HG03196 (cell line): ENCODE results near the gene CCDC116.
"Not testable (repeated sequence)": the region's sequence is repeated elsewhere in the genome, so short reads cannot be mapped to it uniquely, and the experiment has no call there.

Source experiments
- ATAC-seq: cut with Tn5 transposase; IDR thresholded peaks from one replicate; pipeline ENCODE4 v1.9.1; 2021; ENCODE audit not compliant: unreplicated experiment

The CCDC116 gene, protein sequence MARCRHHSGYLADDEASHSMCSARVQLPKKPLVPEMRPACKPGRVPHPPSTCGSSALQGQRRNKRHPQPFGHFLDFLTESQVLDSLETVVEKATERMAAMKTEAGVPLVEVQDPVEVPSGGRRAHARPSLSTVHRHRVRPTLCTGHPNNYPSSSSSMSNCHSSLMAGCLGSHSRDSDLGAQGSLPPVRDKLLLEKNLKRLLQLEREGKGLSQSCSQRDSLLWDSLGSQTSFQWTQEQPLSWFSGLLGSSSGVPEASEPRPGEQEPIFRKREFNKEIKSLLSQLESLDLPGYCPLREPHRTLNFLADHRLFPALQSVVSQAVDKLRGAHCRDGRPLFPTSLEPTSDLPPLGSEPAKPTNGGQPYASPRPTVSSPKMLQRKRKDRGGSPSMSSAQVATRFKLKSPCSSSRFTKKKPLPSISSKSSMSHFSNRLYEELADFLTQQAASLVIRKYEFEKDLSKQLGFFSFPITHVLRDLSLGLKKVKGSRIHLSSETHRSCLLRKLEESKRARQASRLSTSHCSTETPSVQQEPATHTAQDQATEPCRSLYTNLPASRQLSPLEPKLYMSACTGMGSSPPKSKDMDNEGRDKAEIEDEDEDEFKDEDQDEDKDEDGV

GRCh38 chr22:21632237-21632895 is at the start of gene CCDC116:
TSS of gene CCDC116 (plus strand) at chr22:21632760. CDS start at chr22:21633182, 422 bp downstream.
- ATAC-seq: no peak

DNA sequence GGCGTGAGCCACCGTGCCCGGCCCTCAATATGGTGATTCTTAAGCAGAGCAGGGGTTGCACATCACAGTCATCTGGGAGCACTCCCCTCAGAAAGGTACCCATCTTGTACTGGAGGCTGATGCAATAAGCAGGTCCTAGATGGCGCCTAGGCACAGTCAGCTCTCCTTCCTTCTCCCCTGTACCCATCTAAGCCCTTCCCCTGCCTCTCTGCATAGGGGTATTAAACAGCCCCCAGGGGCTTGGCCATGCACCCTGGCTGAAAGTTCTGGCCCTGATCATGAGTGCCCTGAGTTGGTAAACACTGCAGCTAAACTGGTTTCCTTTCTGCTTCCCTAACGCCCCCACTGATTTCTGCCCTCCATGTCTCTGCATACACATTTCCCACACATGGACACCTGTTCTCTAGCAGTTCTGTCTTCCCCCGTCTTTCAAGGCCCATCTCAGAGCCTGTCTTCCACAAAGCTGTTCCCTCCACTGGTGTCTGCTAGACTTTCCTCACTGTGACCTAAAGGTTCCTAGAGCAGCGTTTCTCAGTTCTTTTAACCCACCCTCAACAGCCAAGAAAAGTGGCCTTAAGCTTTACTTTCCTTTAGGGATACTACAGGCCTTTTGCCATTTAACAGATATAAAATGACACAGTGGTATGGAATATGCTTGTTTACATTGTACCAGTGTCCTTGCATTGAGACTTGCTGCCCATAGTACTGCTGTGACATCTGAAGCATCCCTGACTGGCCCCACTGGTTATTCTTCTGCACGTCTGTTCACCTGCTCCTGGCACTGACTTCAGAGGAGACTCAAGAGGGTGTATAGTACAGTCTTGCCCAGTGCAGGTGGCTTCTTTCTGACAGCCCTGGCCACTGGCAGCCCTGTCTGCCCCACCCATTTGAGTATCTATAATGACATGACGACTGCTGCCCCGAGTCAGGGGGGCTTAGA is 49.5 kb upstream of the CCDC116 start:
- ATAC-seq: no peak

- ATAC-seq: no peak
These were observed 47.2 kb upstream of the CCDC116 start for GRCh38 chr22:21585389-21585788.

DNA sequence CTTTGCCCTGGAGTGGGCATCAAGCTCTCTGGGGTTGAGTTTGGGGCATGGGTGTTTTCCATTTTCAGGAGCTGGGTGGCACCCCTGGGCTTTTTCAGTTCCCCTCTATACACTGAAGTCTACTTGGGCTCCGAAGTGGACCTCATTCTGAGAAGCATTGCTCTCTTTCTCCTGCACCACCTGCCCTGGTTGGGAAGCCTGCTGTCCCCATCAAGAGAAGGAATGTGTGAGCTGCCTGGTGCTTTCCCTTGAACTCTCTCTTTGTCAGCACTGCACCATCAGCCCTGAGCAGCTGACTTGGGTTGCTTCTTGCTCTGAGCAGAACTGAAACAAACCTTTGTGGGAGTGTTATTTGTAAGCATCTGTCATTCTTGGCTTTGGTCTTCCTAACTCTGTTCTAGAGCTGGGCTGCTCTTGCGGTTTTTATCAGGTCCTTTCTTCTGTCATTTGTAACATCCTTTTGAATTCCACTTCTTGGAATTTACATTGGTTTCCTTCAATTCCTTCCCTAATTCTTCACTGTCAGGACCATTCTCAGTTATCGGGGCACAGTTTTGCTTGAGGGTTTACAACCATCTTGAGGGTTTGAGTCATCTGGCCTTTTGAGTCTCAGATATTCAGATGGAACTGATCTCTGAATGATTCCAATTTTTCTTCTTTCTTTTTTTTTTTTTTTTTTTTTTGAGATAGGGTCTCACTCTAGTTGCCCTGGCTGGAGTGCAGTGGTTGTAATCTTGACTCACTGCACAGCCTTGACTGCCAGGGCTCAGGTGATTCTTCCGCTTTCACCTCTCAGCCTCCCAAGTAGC is 44.6 kb upstream of the CCDC116 start:
- ATAC-seq: peak; percentile 77

DNA sequence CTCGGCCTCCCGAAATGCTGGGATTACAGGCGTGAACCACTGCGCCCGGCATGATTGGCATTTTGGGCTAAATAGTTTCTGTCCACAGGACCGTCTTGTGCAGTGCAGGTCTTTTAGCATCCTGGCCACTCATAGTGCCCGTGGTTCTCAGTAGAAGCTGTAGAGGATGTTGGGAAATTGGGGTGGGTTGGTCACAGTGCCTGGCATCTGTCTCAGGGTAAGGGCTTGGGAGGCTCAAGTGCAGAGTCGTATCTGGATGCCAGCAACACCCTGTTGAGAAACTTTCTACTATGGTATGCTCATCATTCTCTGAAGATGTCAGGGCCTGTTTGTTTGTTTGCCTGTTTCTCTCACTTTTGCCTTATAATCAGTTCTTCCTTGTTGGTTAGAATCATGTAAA is 43.2 kb upstream of the CCDC116 start:
- no peak for ATAC-seq

DNA sequence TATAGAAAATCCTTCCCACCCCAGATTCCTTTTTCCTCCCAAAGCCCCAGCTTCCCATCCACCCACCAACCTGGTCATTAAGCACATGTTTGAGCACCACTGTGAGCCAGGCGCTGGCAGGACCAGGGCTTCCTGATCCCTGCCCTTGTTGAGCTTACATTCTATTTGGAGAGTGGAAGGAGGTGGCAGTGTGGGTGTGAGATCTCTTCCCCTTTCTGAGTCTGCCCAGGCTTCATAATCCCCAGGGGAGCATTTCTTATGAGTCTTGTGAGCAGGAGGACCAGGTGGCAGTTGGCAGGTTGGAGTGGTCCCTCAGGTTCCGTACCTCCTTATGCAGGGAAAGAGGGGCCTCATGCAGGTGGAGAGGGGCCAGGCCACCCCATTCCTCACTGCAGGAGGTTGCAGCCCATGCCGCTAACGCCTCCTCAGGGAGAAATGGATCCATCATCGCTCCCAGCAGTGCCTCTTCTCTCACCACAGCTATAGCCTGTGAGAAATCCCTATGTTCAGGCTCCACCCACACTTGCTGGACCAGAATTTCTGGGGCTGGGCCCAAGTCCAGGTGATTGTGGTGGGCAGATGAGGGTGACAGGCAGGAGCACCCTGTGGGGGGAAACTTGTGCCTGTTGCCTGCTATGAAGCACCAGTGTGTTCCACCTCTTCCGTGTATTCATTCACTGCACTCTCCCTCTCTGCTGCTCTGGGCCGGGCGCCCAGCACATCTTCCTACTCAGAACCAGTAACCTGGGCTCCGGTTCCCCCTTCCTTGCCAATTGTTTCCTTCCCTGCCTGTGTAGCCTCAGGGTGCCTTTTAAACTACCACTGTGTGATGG is 41.5 kb upstream of the CCDC116 start:
- no peak for ATAC-seq

DNA sequence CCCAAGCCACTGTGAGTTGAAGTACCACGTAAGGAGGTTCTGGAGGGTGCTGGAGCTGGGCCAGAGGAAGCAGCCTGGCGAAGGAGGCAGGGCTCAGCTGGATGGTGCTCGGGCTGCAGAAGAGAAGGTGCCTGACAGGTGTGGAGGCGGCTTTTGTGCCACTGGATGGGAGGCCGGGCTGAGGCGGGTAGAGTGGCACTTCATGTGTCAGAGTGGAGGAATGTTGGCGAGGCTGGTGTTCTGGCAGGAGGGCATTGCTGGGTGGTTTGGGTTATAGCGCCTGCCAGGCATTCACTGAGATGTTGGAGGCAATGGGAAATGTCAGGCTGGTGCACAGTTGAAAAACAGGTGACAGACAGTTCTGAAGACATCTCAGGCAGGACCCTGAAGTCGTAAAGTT is 40.9 kb upstream of the CCDC116 start:
- ATAC-seq: no peak

GRCh38 chr22:21592422-21592821 is 40.1 kb upstream of the CCDC116 start:
- no peak for ATAC-seq

DNA sequence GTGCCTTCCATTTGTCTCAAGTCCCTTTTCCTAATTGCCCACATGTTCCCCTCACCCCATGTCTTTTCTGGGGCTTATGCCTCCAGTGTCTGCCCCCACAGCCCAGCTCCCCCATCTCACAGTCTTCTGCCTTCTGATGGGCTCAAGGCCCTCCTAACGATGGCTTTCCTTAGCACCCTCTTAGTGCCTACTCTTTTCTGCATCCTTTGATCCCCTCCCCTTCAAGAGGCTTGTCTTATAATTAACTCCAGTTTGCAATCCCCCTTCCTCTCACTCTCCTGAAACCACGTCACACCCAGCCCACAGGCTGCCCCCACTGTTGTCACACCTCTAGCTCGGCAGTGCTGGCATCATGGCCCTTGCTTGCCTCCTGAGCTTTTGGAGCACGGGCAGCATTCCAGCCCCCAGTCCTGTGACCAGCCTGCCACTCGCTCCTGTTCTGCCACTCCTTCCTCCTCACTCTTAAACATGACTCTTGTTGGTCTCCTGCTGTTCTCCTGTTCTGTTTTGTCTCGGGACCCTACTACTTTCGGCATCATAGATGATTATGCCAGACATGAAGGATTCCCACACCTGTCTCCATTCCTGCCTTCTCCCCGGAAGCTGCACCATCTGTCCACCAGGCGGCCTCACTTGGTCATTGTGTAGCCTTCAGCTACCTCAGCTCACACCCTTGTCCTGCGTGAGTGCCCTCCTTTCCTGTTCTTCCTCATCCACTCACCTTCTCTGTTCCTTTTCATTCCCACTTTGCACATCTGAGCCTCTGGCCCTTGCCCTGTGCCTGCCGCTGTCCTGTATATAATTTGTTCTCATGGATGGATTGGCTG is 38.9 kb upstream of the CCDC116 start:
- ATAC-seq: no peak

- no peak for ATAC-seq
These were observed 37.6 kb upstream of the CCDC116 start for GRCh38 chr22:21594865-21595452.

DNA sequence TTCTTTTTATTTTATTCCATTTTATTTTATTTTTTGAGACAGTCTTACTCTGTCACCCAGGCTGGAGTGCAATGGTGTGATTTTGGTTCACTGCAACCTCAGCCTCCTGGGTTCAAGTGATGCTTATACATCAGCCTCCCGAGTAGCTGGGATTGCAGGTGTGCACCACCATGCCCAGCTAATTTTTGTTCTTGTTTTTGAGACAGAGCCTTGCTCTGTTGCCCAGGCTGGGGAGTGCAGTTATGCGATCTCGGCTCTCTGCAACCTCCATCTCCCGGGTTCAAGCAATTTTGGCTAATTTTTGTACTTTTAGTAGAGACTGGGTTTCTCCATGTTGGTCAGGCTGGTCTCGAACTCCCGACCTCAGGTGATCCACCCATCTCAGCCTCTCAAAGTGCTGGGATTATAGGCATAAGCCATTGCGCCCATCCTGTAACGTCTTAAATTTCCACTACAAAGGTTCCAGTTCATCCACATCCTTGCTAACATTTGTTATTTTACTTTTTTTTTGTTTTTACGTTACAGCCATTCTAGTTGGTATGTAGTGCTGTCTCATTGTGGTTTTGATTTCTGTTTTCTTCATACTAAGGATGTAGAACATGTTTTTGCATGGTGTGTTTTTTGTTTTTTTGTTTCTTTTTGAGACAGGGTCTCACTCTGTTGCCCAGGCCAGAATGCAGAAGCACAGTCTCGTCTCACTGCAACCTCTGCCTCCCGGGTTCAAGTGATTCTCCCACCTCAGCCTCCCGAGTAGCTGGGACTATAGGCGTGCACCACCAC is 36.0 kb upstream of the CCDC116 start:
- not testable (repeated sequence) for ATAC-seq

DNA sequence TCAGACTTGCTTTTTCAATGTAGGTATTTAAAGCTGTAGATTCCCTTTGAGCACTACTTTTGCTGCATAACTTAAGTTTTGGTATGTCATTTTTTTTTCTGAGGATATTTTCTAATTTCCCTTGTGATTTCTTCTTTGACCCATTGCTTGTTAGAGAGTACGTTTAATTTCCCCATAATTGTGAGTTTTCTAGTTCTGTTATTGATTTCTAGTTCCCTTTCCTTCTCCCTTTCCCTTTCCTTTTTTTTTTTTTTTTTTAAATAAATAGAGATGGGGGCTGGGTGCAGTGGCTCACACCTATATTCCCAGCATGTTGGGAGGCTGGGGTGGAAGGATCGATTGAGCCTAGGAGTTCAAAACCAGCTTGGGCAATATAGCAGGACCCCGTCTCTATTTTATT is 34.3 kb upstream of the CCDC116 start:
- ATAC-seq: no peak

DNA sequence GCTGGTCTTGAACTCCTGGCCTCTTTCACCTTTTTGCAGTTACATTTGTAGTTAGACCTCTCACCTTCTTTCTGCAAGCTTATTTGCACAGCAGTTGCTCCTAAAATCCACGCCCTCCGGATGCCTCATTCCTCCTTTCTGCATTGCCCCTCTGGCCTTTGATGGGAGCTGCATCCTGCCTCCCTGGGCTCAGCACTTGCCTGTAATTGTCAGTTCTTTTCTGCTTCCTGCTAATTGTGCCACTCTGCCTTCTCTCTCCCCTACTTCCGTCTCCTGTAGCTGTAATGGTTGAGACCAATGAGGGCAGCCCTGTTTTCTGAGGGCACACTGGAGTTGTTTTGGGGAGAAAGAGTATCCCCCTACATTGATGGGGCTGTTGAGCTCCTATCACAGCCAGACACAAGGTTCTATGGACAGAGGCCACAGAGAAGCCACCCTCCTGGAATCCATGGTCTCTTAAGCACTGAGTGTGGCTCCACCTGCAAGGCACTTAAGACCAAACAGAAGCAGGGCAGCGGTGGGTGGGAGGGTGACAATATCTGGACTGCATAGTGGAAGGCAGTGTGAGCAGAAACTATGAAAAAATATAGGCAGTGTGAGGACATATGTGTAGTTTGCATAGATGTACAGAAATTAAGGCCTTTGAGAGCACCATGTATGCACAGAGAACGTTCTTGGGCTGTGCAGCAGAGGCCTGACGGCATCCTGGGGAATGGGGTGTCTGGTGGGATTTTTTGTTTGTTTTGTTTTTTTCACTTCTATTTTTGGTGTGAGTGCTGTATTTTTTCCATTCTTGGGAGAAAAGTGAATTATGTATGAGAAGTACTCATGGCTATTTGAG is 33.3 kb upstream of the CCDC116 start:
- no peak for ATAC-seq

DNA sequence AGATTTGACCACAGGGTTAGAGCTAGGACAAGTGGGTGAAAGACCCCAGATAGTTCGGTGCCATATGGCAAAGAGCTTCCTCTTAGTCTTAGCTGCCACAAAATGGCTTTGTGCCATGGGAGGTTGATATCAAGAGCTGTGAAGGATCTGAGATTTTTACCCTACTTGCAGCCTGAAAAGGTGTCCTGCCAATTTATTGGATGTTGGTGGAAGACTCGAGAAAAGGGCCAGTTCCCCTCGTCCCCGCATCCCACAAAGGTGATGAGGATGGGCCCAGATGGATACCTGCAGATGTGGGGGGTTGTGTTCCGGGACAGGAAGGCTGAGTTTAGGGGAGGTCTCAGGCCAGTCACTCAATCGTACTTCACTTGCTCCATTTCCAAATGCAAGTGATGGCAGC is 30.0 kb upstream of the CCDC116 start:
- ATAC-seq: no peak

DNA sequence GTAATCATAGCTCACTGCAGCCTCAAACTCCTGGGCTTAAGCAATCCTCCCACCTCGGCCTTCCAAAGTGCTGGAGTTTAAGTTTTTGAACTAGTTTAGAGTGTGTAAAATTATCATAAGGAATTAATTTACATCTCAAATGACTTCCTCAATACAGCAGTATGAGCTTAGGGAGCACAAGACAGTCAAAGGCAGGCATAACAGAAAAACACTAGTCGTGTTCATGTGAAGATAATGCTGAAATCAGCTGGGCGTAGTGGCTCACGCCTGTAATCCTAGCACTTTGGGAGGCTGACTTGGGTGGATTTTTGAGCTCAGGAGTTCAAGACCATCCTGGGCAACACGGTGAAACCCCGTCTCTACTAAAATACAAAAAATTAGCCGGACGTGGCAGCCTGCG is 28.6 kb upstream of the CCDC116 start:
- no peak for ATAC-seq

DNA sequence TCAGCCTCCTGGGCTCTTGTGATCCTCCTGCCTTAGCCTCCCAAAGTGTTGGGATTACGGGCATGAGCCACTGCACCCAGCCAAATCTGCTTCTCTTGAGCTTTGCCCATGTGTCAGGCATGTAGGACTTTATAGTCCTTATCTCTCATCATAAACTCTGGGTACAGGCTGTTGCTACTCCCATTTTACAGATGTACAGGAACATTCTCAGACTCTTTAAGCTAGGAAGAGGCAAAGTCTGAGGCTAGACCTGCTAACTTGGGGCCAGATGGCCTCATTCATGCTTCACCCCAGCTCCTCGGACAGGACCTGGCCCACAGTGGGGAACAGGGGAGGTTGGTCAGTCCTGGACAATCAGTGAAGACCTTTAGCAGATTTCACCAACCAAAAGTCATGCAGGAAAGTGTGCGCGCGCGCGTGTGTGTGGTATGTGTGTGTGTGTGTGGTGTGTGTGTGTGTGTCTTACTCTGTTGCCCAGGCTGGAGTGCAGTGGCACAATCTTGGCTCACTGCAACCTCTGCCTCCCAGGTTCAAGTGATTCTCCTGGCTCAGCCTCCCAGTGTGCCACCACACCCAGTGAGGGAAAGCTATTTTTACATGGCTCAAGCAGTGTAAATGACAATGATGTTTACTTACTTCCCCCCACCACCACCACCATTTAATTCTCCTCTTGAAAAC is 26.5 kb upstream of the CCDC116 start:
- ATAC-seq: no peak
